Measurements from ENCODE around the gene RBBP7.

- no peak for TF ChIP-seq POLR2AphosphoS5 (IDR thresholded peaks at IDR 0.05; ENCODE audit: low read depth, low read length)
- no peak for TF ChIP-seq SIN3A (IDR thresholded peaks at IDR 0.05; ENCODE audit: borderline replicate concordance, insufficient read depth, low read length)
- TF ChIP-seq, protein P1, sequence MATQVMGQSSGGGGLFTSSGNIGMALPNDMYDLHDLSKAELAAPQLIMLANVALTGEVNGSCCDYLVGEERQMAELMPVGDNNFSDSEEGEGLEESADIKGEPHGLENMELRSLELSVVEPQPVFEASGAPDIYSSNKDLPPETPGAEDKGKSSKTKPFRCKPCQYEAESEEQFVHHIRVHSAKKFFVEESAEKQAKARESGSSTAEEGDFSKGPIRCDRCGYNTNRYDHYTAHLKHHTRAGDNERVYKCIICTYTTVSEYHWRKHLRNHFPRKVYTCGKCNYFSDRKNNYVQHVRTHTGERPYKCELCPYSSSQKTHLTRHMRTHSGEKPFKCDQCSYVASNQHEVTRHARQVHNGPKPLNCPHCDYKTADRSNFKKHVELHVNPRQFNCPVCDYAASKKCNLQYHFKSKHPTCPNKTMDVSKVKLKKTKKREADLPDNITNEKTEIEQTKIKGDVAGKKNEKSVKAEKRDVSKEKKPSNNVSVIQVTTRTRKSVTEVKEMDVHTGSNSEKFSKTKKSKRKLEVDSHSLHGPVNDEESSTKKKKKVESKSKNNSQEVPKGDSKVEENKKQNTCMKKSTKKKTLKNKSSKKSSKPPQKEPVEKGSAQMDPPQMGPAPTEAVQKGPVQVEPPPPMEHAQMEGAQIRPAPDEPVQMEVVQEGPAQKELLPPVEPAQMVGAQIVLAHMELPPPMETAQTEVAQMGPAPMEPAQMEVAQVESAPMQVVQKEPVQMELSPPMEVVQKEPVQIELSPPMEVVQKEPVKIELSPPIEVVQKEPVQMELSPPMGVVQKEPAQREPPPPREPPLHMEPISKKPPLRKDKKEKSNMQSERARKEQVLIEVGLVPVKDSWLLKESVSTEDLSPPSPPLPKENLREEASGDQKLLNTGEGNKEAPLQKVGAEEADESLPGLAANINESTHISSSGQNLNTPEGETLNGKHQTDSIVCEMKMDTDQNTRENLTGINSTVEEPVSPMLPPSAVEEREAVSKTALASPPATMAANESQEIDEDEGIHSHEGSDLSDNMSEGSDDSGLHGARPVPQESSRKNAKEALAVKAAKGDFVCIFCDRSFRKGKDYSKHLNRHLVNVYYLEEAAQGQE (IDR thresholded peaks at IDR 0.05; ENCODE audit: insufficient read depth in 1 of 2, low read depth in 2 of 2, low read length in 2 of 2) = no peak
- no peak for TF ChIP-seq TAF1 (IDR thresholded peaks at IDR 0.05; ENCODE audit: borderline replicate concordance, insufficient read depth, low read length)
- no peak for TF ChIP-seq FOXP2 (optimal IDR thresholded peaks at IDR 0.05; ENCODE audit: borderline replicate concordance, extremely low read depth, extremely low read length, insufficient read depth)
Observed at GRCh38 chrX:16897445-16897844, 27.3 kb upstream of the RBBP7 start.
